Pons (tissue), 1 donor: ENCODE results near the gene MTIF3.

Experiments used
- DNase-seq: peaks from one replicate; pipeline ENCODE4 v3.0.0-alpha.2; 2016; ENCODE audit warnings: low spot score

The MTIF3 gene, protein sequence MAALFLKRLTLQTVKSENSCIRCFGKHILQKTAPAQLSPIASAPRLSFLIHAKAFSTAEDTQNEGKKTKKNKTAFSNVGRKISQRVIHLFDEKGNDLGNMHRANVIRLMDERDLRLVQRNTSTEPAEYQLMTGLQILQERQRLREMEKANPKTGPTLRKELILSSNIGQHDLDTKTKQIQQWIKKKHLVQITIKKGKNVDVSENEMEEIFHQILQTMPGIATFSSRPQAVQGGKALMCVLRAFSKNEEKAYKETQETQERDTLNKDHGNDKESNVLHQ

GRCh38 chr13:27449936-27450828 is at the start of gene MTIF3:
MTIF3 (minus strand) TSS chr13:27450564; CDS start chr13:27440448, 10,116 bp downstream.
- peak; percentile 91 for DNase-seq

DNA sequence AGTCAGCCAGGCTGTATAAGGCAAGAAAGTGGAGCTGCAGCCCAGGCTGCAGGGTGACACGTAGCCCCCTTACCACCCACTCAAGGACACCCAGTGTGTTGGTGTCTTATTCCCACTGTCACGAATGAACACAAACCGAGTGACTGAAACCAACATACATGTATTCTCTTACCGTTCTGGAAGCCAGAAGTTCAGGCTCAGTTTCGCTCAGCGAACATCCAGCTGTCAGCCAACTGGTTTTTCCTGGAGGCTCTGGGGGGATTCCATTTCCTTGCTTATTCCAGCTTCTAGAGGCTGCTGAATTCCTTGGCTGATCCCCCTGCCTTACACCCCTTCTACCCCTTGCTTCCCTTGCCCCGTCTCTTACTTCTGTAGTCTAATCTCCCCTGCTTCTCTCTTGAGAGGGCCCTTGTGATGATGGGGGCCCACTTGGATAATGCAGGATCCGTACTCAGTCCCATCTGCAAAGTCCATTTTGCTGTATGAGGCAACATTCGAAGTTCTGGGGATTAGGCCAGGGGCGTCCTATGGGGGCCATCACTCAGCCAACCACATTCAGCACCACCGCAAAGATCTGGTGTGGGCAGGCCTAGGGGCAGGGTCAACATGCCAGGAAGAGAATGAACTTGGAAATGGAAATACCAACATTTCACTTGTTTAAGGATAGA is 47.3 kb upstream of the MTIF3 start:
- DNase-seq: no peak

- no peak for DNase-seq
These were observed 46.3 kb upstream of the MTIF3 start for GRCh38 chr13:27496536-27497273.

- no peak for DNase-seq
These were observed 45.6 kb upstream of the MTIF3 start for GRCh38 chr13:27496006-27496405.

DNA sequence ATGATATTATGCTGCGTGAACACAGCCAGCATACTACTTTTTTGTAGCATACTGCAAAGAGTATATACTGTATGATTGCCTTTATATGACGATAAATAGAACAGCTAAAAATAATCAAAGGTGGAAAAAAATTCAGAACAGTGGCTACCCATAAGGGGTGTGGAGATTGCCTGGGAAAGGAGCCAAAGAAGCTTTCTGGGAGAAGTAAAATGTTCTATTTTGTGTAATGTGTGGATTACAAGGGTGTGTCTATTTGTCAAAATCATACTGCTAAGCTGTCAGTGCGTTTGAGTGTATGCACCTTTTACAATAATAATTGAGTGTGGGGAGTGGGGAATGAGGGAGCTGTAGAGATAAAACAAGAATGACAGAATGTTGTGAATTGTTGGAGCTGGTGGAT is 45.2 kb upstream of the MTIF3 start:
- DNase-seq: no peak

GRCh38 chr13:27493981-27494380 is 43.6 kb upstream of the MTIF3 start:
- no peak for DNase-seq

- DNase-seq: peak; percentile 72
These were observed 39.1 kb upstream of the MTIF3 start for GRCh38 chr13:27489456-27489855.

GRCh38 chr13:27487776-27488175 is 37.4 kb upstream of the MTIF3 start:
- no peak for DNase-seq

GRCh38 chr13:27483421-27483820 is 33.1 kb upstream of the MTIF3 start:
- DNase-seq: no peak

DNA sequence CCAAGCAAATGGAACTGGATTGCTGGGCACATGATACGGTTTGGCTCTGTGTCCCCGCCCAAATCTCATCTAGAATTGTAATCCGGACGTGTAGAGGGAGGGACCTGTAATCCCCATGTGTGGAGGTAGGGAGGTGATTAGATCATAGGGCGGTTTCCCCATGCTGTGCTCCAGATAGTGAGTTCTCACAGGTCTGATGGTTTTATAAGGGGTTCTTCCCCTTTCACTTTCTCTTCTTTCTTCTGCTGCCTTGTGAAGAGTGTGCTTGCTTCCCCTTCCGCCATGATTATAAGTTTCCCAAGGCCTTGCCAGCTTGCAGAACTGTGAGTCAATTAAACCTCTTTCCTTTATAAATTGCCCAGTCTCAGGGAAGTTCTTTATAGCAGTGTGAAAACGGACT is 32.6 kb upstream of the MTIF3 start:
- peak; percentile 74 for DNase-seq

DNA sequence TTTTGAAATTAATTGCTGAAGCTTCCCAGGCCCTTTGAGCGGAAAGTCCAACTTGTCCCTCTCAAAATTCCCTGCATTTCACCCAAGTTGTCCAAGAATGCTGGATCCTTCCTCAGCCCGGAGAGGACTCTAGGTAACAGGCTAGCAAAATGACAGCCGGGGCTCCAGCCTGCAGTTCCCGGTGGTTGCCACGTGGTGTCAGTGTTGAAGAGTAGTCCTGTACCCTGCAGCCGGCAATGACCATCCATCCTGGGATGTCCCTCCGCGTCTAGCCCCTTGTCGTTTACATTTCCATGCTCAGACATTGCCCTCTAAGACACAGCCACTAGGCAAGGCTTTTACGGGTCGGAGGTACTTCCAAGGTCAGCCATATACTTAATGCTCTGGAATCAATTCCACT is 31.4 kb upstream of the MTIF3 start:
- DNase-seq: no peak

DNA sequence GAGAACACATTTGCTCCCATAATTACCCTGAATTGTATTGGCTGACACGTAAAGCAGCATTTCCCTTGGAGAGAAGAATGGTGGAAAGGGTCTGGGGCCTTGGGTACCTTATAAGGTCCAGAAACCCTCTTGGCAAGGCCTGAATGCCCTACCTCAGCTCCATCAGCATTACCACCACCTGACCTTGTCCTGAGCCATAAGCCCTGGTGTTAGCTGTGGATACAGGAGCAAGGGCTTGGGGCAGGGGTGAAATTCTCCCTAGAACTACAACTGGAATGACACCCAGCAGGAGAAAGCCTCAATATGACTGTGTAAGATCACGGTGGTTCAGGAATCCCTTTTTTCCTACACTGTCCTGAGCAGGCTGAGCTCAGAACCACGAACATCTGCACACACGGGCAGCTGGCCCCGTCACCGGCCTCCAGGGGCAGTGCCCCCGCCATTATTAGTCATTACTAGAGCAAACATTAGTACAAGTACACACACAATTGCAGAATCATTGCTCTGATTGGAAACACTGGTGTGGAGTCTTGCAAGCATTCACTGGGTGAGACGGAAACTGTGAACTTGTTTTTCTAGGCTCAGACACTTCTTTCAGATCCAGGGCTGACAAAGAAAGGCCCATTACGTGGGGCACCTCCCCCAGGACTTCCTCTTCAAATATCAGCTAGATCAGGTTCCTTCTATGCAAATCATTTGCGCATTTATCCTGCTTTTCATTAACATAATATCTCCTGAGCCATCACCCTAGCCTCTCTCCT is 26.8 kb upstream of the MTIF3 start:
- no peak for DNase-seq

- DNase-seq: no peak
These were observed 24.4 kb upstream of the MTIF3 start for GRCh38 chr13:27474751-27475268.

- DNase-seq: no peak
These were observed 22.6 kb upstream of the MTIF3 start for GRCh38 chr13:27472941-27473340.

- DNase-seq: no peak
These were observed 22.1 kb upstream of the MTIF3 start for GRCh38 chr13:27472441-27472840.

GRCh38 chr13:27470075-27470820 is 19.9 kb upstream of the MTIF3 start:
- no peak for DNase-seq

DNA sequence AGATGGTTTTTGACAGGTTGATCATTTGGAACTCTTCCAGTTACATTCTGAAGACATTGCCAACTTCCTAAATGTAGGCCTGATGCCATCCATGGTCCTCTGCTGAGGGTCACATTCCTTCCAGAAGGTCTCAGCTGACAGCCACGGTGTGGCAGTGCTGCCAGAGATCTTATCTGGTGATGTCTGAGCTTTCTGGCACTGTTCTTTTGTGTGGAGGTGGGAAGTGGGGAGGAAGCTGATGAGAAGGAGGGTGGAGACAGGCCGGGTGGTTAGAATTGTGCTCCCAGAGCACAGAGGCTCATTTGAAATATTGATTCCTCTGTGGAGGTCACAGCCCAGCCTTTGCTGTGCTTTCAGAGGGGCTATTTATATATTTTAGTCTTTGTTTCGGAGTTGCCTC is 16.1 kb upstream of the MTIF3 start:
- no peak for DNase-seq

DNA sequence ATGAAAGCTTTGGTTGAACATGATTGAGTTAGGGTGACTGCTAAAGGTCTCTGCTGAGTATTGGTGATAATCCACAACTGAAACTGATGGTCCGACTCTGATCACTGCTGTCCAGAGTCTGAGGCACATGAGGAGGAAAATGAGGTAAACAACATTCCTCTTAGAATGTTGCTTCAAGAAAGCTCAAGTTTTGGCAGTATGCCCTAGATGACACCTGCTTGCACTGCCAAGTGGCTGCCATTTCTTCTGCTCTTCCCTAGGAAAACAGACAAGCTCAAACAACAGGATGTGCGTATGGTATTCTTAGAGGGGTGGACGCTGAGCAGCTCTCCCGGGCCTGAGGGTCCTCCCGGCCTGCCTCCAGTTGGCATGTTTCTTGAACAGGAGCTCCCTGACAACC is 15.2 kb upstream of the MTIF3 start:
- DNase-seq: no peak

DNA sequence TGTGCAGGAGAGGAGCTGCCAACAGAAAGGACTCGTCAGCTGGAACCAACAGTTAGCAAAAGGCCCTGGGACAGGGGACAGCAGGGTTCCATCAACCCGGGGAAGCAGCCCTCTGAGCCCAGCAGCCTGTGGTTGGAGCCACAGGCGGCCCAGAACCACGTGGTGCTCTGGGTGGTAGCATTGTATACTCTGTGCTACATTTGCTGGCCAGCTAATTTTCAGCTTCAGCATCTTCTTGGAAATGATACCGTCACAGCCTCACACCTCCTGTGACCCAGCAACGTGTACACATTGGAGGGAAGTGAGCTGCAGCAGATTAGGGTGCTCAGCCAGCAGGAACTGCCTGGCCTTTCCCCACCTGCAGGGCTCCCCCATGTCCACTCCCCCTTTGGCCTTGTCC is 13.1 kb upstream of the MTIF3 start:
- DNase-seq: no peak

GRCh38 chr13:27461940-27462584 is 11.7 kb upstream of the MTIF3 start:
- no peak for DNase-seq
